BE2C (cell line): ENCODE data around the gene ADGRV1.

Source experiments
- DNase-seq: peaks from one replicate; pipeline ENCODE4 v3.0.0-alpha.2; 2020
- H3K27me3 ChIP-seq: fragments of 250-450 bp; sonication (Bioruptor Pico); 2 replicates; pipeline ENCODE4 v1.5.1; 2020; ENCODE audit warnings: mild to moderate bottlenecking
- H3K36me3 ChIP-seq: fragments of 250-450 bp; sonication (Bioruptor Pico); 2 replicates; pipeline ENCODE4 v1.5.1; 2020; ENCODE audit warnings: mild to moderate bottlenecking
- H3K4me1 ChIP-seq: fragments of 250-450 bp; sonication (Bioruptor Pico); 2 replicates; pipeline ENCODE4 v1.5.1; 2020
- H3K4me3 ChIP-seq: 2 replicates; pipeline ENCODE4 v1.5.1; 2011; ENCODE audit warnings: low read depth, low read length
- H3K9me3 ChIP-seq: fragments of 250-450 bp; sonication (Bioruptor Pico); 2 replicates; pipeline ENCODE4 v1.5.1; 2020
- TF ChIP-seq, protein P1 (sequence below): IDR thresholded peaks from 2 replicates; pipeline ENCODE4 v1.5.1; 2012; ENCODE audit warnings: mild to moderate bottlenecking, low read depth, low read length

Gene ADGRV1

DNA sequence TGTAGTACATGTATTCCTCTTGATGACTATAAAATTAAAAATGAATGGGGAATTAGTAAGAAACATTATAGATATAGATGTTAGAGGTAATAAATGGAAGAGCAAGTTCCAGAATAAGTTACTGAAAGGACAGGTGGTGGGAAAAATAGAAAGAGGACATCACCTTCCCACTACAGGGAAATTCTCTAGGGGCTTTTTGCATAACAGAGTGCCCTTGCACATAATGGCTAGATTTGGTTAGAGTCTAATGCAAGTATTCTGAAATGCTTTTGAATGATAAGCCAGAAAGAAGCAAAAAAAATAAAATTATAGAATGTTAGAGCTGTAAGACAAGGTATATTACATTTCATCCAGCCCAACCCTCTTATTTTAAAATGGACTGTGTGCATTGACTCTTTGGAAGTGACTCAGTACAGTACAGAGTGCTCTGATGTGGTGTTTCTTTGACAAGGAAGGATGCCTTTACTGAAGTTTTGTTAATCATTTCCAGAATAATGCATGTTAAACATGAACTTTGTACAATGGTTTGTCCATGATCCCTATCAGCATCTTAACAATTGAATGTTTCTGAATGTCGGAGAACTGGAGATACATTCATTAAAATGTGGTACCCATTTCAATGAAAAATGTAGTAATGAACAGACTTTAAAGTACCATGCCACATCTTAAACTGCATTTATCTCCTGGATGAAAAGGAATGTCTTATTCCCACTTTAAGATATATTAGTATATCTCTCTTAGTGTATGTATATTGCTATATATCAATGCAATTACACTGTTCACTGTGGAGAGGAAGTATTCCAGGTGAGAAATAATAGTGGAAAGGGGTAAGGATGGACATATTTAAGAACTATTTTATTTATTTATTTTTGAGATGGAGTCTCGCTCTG lies 391.1 kb downstream of the ADGRV1 start:
- Histone ChIP-seq H3K4me3 (no peak overlapping the region), H3K9me3 (no peaks in the 10 kb centered on the region; the same call in 1 of the 2 replicates), H3K36me3 (no peaks in the 10 kb centered on the region), H3K27me3 (no peaks in the 10 kb centered on the region), H3K4me1 (no peaks in the 10 kb centered on the region; the same call in 1 of the 2 replicates)
- TF ChIP-seq, protein P1, sequence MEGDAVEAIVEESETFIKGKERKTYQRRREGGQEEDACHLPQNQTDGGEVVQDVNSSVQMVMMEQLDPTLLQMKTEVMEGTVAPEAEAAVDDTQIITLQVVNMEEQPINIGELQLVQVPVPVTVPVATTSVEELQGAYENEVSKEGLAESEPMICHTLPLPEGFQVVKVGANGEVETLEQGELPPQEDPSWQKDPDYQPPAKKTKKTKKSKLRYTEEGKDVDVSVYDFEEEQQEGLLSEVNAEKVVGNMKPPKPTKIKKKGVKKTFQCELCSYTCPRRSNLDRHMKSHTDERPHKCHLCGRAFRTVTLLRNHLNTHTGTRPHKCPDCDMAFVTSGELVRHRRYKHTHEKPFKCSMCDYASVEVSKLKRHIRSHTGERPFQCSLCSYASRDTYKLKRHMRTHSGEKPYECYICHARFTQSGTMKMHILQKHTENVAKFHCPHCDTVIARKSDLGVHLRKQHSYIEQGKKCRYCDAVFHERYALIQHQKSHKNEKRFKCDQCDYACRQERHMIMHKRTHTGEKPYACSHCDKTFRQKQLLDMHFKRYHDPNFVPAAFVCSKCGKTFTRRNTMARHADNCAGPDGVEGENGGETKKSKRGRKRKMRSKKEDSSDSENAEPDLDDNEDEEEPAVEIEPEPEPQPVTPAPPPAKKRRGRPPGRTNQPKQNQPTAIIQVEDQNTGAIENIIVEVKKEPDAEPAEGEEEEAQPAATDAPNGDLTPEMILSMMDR, result no peak
- no peak for DNase-seq

DNA sequence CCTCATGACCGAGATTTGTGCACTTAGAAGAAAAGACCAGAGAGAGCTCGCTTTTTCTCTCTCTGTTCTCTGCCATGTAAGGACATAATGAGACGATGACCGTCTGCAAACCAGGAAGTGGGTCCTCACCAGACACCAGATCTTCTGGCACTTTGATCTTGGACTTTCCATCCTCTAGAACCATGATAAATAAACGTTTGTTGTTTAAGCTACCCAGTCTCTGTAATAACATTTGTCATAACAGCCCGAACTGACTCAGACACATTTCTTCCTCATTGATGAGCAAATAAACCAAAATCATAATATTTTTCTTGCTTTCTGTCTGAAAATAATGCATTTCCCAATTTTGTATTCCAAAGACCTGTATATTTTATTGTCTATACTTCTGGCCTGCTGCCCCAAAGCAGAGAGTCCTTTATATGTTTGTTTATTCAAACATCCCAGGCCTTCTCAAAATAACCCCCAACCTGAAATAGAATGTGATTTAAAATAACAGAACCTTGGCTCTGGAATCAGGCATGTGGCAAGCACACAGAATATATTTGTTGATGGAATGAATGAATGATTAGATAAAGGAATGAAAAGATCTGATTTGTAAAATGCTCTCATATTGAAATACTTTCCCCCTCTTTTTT lies 396.5 kb downstream of the ADGRV1 start:
- Histone ChIP-seq H3K4me1 (peaks cover 17% of the 10 kb centered on the region), H3K36me3 (no peaks in the 10 kb centered on the region), H3K27me3 (no peaks in the 10 kb centered on the region), H3K4me3 (no peak overlapping the region), H3K9me3 (no peaks in the 10 kb centered on the region)
- TF ChIP-seq, protein P1, result no peak
- DNase-seq, result no peak

DNA sequence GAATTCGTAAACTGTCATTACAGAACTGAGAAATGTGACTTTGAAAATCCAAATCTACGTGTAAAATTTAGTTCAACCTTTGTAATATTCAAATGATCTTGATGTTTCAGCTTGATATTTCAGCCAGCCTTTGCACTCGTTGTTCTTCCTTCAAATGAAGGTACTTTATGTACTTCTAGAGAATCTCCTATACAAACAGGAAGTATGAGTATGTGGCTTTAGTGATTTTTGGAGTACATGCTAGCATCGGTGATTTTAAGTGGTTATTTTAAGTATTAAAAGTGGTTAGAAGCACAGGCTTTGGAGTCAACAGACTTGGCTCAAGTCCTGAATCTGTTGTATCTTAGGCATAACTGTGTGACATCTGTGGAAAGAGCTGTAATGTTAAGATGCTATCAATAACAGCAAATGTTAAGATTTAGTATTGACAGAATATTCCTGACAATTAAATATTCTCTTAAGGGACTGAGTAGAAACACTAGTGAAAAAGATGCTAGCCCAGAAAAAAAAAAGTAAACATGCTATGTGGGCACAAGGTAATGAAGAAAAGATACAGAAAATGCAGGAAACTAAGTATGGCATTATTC lies 398.0 kb downstream of the ADGRV1 start:
- H3K4me1 ChIP-seq, result peaks cover 17% of the 10 kb centered on the region
- no peak overlapping the region for H3K4me3 ChIP-seq
- TF ChIP-seq, protein P1, result no peak
- no peaks in the 10 kb centered on the region for H3K9me3 ChIP-seq
- H3K27me3 ChIP-seq, result no peaks in the 10 kb centered on the region
- no peak for DNase-seq
- no peaks in the 10 kb centered on the region for H3K36me3 ChIP-seq

GRCh38 chr5:90957906-90958305 lies 399.3 kb downstream of the ADGRV1 start:
- H3K4me3 ChIP-seq, result no peak overlapping the region
- H3K9me3 ChIP-seq, result no peaks in the 10 kb centered on the region
- TF ChIP-seq, protein P1, result no peak
- H3K36me3 ChIP-seq, result no peaks in the 10 kb centered on the region
- no peaks in the 10 kb centered on the region for H3K27me3 ChIP-seq
- DNase-seq, result no peak
- H3K4me1 ChIP-seq, result peaks cover 23% of the 10 kb centered on the region

GRCh38 chr5:90959262-90959661 lies 400.7 kb downstream of the ADGRV1 start:
- H3K27me3 ChIP-seq, result no peaks in the 10 kb centered on the region
- no peaks in the 10 kb centered on the region for H3K36me3 ChIP-seq
- no peak overlapping the region for H3K4me3 ChIP-seq
- TF ChIP-seq, protein P1, result no peak
- H3K4me1 ChIP-seq, result peaks cover 23% of the 10 kb centered on the region
- H3K9me3 ChIP-seq, result no peaks in the 10 kb centered on the region
- DNase-seq, result no peak

GRCh38 chr5:90962481-90962880 lies 403.9 kb downstream of the ADGRV1 start:
- H3K27me3 ChIP-seq, result no peaks in the 10 kb centered on the region
- no peaks in the 10 kb centered on the region for H3K9me3 ChIP-seq
- TF ChIP-seq, protein P1, result no peak
- no peak for DNase-seq
- H3K36me3 ChIP-seq, result no peaks in the 10 kb centered on the region
- no peak overlapping the region for H3K4me3 ChIP-seq
- peaks cover 17% of the 10 kb centered on the region for H3K4me1 ChIP-seq
